Colonic mucosa (tissue), 4 donors: ENCODE data around the gene FLT3LG. TPM values are rescaled to one million over a fixed set of nuclear protein-coding genes. Genes with fewer than 3 reads are reported as not detected.
A peak's percentile ranks its signal among the peaks of the same experiment; 100 is the strongest.

ENCODE experiments used
- DNase-seq: peaks from one replicate; pipeline ENCODE4 v3.0.0-alpha.2; 2020
- H3K27ac ChIP-seq: fragments of 200-600 bp; one replicate; pipeline ENCODE4 v1.8.0; 2021
- H3K27me3 ChIP-seq: fragments of 200-600 bp; one replicate; pipeline ENCODE4 v1.8.0; 2021
- H3K36me3 ChIP-seq: fragments of 200-600 bp; one replicate; pipeline ENCODE4 v1.8.0; 2021
- H3K4me1 ChIP-seq: fragments of 200-600 bp; one replicate; pipeline ENCODE4 v1.8.0; 2021; ENCODE audit warnings: mild to moderate bottlenecking
- H3K4me3 ChIP-seq: fragments of 200-600 bp; one replicate; pipeline ENCODE4 v1.8.0; 2021
- H3K9ac ChIP-seq, 2 donors: one replicate each; pipeline ENCODE4 v1.7.0; 2013; ENCODE audit warnings: control low read depth in 2 of 2, low read depth in 2 of 2, low read length in 2 of 2
- H3K9me3 ChIP-seq: fragments of 200-600 bp; one replicate; pipeline ENCODE4 v1.8.0; 2021
- CTCF ChIP-seq: fragments of 200-600 bp; IDR thresholded peaks from one replicate; pipeline ENCODE4 v1.8.0; 2022; ENCODE audit warnings: antibody characterized with exemption, mild to moderate bottlenecking
- intact Hi-C: fragments of 100-400 bp; cut with DNase I; formaldehyde crosslinking; loops from one replicate; pipeline ENCODE4 v1.14.1; 2022
- total RNA-seq, 2 donors: library from RNA; stranded (reverse); fragmentation: NEBNext Ultra II Directional in 1 of 2; extraction: Animal tissue kit (Norgen Biotek cat#: 25700) in 1 of 2; gene quantifications; one replicate each; pipeline ENCODE4 v1.2.1, GENCODE V29; 2021
- donor health status: healthy.
- donor health status: DM: no; HTN: no; CAD: no.
- donor health status: DM: no; HTN: no; CAD: no.

Gene FLT3LG
- total RNA-seq, 2 donors from 2014 or later = 2.9 to 4.9 TPM

- Histone ChIP-seq H3K4me1 (no peaks in the 10 kb centered on the region), H3K9me3 (no peaks in the 10 kb centered on the region), H3K9ac (peak overlapping the region; percentile 88 to 91), H3K36me3 (no peaks in the 10 kb centered on the region), H3K27ac (peak overlapping the region; percentile 91), H3K27me3 (no peaks in the 10 kb centered on the region), H3K4me3 (peak overlapping the region; percentile 68)
- no peak for TF ChIP-seq CTCF
- intact Hi-C loops = no loop called here
- peak; percentile 80 for DNase-seq
These were observed 39.1 kb downstream of the FLT3LG start for GRCh38 chr19:49512970-49513745.

- Histone ChIP-seq H3K9me3 (no peaks in the 10 kb centered on the region), H3K4me1 (no peaks in the 10 kb centered on the region), H3K9ac (peak overlapping the region; percentile 66 to 91), H3K27ac (peak overlapping the region; percentile 91), H3K27me3 (no peaks in the 10 kb centered on the region), H3K36me3 (no peaks in the 10 kb centered on the region), H3K4me3 (peak overlapping the region; percentile 68)
- intact Hi-C loops = no loop called here
- TF ChIP-seq CTCF = no peak
- no peak for DNase-seq
These were observed 39.7 kb downstream of the FLT3LG start for GRCh38 chr19:49513746-49514118.

GRCh38 chr19:49514151-49514550 lies 40.1 kb downstream of the FLT3LG start:
- Histone ChIP-seq H3K9me3 (no peaks in the 10 kb centered on the region), H3K4me1 (no peaks in the 10 kb centered on the region), H3K27me3 (no peaks in the 10 kb centered on the region), H3K9ac (peak overlapping the region; percentile 66 to 91), H3K27ac (peak overlapping the region; percentile 91), H3K4me3 (peak overlapping the region; percentile 68), H3K36me3 (no peaks in the 10 kb centered on the region)
- intact Hi-C loops = no loop called here
- no peak for TF ChIP-seq CTCF
- no peak for DNase-seq

- no peak for TF ChIP-seq CTCF
- no peak overlapping the region for H3K4me3 ChIP-seq
- H3K9me3 ChIP-seq = no peaks in the 10 kb centered on the region
- no peaks in the 10 kb centered on the region for H3K4me1 ChIP-seq
- H3K9ac ChIP-seq = peak overlapping the region in 1 of 2 donors; percentile 34
- no peak overlapping the region for H3K27ac ChIP-seq
- intact Hi-C loops = no loop called here
- no peaks in the 10 kb centered on the region for H3K27me3 ChIP-seq
- no peaks in the 10 kb centered on the region for H3K36me3 ChIP-seq
- DNase-seq = no peak
These were observed 41.8 kb downstream of the FLT3LG start for GRCh38 chr19:49515767-49516166.

- H3K27ac ChIP-seq = no peak overlapping the region
- no peak overlapping the region for H3K4me3 ChIP-seq
- DNase-seq = no peak
- no peaks in the 10 kb centered on the region for H3K36me3 ChIP-seq
- no peak for TF ChIP-seq CTCF
- intact Hi-C loops = no loop called here
- H3K9ac ChIP-seq = no peak overlapping the region
- no peaks in the 10 kb centered on the region for H3K27me3 ChIP-seq
- H3K4me1 ChIP-seq = no peaks in the 10 kb centered on the region
- H3K9me3 ChIP-seq = no peaks in the 10 kb centered on the region
These were observed 44.0 kb downstream of the FLT3LG start for GRCh38 chr19:49518033-49518432.
